Spleen (tissue), 7 donors: ENCODE data around the gene IL1RAPL1.

ENCODE experiments used
- CTCF ChIP-seq, 11 experiments: fragments of 200-600 bp in 7 of 11; fragments of 450-650 bp in 4 of 11; sonication (generic) in 4 of 11; IDR thresholded peaks in 8 of 11; conservative IDR thresholded peaks in 3 of 11; 1 replicate in 7 of 11; 2 replicates in 4 of 11; pipeline versions ENCODE4 v1.4.0 to v1.8.0; 2016 to 2021; ENCODE audit warnings: antibody characterized with exemption in 11 of 11, inconsistent platforms in 4 of 11, mild to moderate bottlenecking in 1 of 11
- POLR2AphosphoS5 ChIP-seq, 3 donors: sonication (generic); formaldehyde crosslinking; IDR thresholded peaks; one replicate each; pipeline ENCODE4 v1.5.1; 2017; ENCODE audit warnings: antibody characterized with exemption in 3 of 3
- donor health status: DM: no; HTN: no; CAD: no; lungs with moderate emphysema.
- donor health status: DM: no; HTN: no; CAD: no.
- donor health status: DM: no; HTN: no; CAD: no.

DNA sequence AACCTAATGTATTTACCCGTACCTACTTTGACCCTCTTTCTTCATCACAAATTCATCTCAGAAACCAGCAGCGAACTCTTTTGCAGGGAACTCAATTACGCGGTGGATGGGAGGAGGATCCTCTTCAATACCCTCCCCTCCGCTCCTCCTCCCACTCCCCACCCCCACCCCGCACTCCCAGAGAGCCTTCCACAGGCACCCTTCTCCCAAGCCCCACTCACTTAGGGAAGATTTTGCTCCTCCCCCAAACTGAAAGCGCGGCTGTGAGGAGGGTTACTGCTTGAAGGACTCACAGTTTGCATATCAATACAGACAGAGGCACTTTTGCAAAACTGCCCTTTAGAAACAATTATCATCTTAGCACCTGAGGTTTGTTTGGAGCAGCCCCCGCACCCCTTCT, 960 bp upstream of the IL1RAPL1 start:
- TF ChIP-seq CTCF (IDR thresholded peaks at IDR 0.05 in 8 of 11, conservative IDR thresholded peaks at IDR 0.05 in 3 of 11) (no peak), POLR2AphosphoS5 (IDR thresholded peaks at IDR 0.05) (no peak)
